HepG2 (cell line): Measurements from ENCODE around the gene GTPBP6. TPM values are rescaled to one million over a fixed set of nuclear protein-coding genes. Genes with fewer than 3 reads are reported as not detected.

Experiments used
- ATRX ChIP-seq: sonication (generic); formaldehyde crosslinking; IDR thresholded peaks from 2 replicates; pipeline ENCODE4 v1.4.0; 2020; ENCODE audit warnings: missing genetic modification reagents, borderline replicate concordance
- FOXC1 ChIP-seq: sonication (generic); formaldehyde crosslinking; IDR thresholded peaks from 2 replicates; pipeline ENCODE4 v1.8.0; 2022; ENCODE audit warnings: mild to moderate bottlenecking, missing genetic modification reagents, borderline replicate concordance
- SETDB1 ChIP-seq: sonication (generic); formaldehyde crosslinking; IDR thresholded peaks from 2 replicates; pipeline ENCODE4 v1.5.1; 2020; ENCODE audit warnings: missing genetic modification reagents, mild to moderate bottlenecking, borderline replicate concordance
- ZFP82 ChIP-seq: sonication (generic); formaldehyde crosslinking; IDR thresholded peaks from 2 replicates; pipeline ENCODE4 v1.5.1; 2020; ENCODE audit warnings: mild to moderate bottlenecking, missing genetic modification reagents, borderline replicate concordance
- ZNF570 ChIP-seq: sonication (generic); formaldehyde crosslinking; IDR thresholded peaks from 2 replicates; pipeline ENCODE4 v1.4.0; 2020; ENCODE audit warnings: mild to moderate bottlenecking, missing genetic modification reagents, borderline replicate concordance
- ZNF572 ChIP-seq: sonication (generic); formaldehyde crosslinking; IDR thresholded peaks from 2 replicates; pipeline ENCODE4 v1.5.1; 2020; ENCODE audit warnings: mild to moderate bottlenecking, missing genetic modification reagents
- ZNF670 ChIP-seq: sonication (generic); formaldehyde crosslinking; IDR thresholded peaks from 2 replicates; pipeline ENCODE4 v1.8.0; 2022; ENCODE audit warnings: mild to moderate bottlenecking, missing genetic modification reagents, borderline replicate concordance
- ZNF883 ChIP-seq: sonication (generic); formaldehyde crosslinking; IDR thresholded peaks from 2 replicates; pipeline ENCODE4 v1.5.1; 2020; ENCODE audit warnings: mild to moderate bottlenecking, missing genetic modification reagents; ENCODE audit errors: not compliant biosample characterization
- polyA plus RNA-seq, 8 experiments: library from polyadenylated mRNA; depleted of rRNA in 3 of 8; stranded (reverse) in 7 of 8; unstranded in 1 of 8; fragments of >200 nt; fragmentation: Illumina TruSeq in 4 of 8; extraction: Trizol in 4 of 8; gene quantifications; 2 replicates each; pipeline versions ENCODE4 v1.2.1 to v1.2.3, GENCODE V29; 2011 to 2016; ENCODE audit warnings: low read depth in 4 of 8, missing spikeins in 1 of 8, mixed read lengths in 1 of 8; ENCODE audit not compliant: insufficient read depth in 1 of 8
- total RNA-seq, 5 experiments: library from RNA; depleted of rRNA; stranded (reverse); fragments of >200 nt; fragmentation: Illumina TruSeq; extraction: Trizol; gene quantifications; 2 replicates each; pipeline ENCODE4 v1.2.3, GENCODE V29; 2016; ENCODE audit warnings: low read depth in 1 of 5
- TF ChIP-seq, protein P1 (sequence below): sonication (generic); formaldehyde crosslinking; IDR thresholded peaks from 2 replicates; pipeline ENCODE4 v1.5.0; 2020; ENCODE audit warnings: mild to moderate bottlenecking, missing genetic modification reagents
- TF ChIP-seq, protein P2 (sequence below): sonication (generic); formaldehyde crosslinking; IDR thresholded peaks from 2 replicates; pipeline ENCODE4 v1.4.0; 2020; ENCODE audit warnings: missing genetic modification reagents
- TF ChIP-seq, protein P3 (sequence below): sonication (generic); formaldehyde crosslinking; IDR thresholded peaks from 2 replicates; pipeline ENCODE4 v1.4.0; 2020; ENCODE audit warnings: low read depth, missing genetic modification reagents
- TF ChIP-seq, protein P4 (sequence below): sonication (generic); formaldehyde crosslinking; IDR thresholded peaks from 2 replicates; pipeline ENCODE4 v1.5.0; 2020; ENCODE audit warnings: missing genetic modification reagents, mild to moderate bottlenecking, borderline replicate concordance
- TF ChIP-seq, protein P5 (sequence below): sonication (generic); formaldehyde crosslinking; IDR thresholded peaks from 2 replicates; pipeline ENCODE4 v1.9.0; 2021; ENCODE audit warnings: missing genetic modification reagents, mild to moderate bottlenecking, borderline replicate concordance
- TF ChIP-seq, protein P6 (sequence below): sonication (generic); formaldehyde crosslinking; IDR thresholded peaks from 2 replicates; pipeline ENCODE4 v1.4.0; 2020; ENCODE audit warnings: missing genetic modification reagents

GTPBP6 gene
- total and polyA plus RNA-seq, 2 of the 13 experiments (the other 11 are each of a cell fraction or from before 2014, with no cell fraction given): 20.2 to 39.6 TPM

DNA sequence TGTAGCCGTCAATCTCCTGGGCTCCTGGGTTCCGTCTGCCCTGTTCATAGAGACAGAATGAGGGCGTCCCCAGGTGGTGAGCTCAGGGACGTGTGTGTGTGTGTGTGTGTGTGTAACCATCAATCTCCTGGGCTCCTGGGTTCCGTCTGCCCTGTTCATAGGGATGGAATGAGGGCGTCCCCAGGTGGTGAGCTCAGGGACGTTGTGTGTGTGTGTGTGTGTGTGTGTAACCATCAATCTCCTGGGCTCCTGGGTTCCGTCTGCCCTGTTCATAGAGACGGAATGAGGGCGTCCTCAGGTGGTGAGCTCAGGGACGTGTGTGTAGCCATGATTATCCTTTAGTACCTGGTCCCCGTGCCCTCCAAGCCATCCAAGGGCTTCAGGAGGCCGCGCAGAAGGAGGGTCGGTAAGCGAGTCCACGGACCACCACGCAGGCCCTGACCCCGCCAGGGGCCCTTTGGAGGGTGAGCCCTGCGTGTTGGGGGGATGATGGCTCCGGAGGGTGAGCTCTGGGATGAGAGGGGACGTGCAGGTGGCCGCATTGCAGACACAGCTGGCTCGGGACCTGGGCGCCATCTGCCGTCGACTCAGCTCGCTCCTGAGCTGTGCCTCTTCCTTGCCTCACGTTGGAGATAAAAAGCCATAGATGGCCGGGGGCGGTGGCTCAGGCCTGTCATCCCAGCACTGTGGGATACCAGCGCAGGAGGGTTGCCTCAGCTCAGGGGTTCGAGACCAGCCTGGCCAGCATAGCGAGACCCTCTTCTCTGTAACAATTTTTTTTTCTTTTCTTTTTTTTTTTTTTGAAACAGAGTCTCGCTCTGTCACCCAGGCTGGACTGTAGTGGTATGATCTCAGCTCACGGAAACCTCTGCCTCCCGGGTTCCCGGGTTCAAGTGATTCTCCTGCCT is 5.4 kb upstream of the GTPBP6 start (continued):
- TF ChIP-seq, protein P1, sequence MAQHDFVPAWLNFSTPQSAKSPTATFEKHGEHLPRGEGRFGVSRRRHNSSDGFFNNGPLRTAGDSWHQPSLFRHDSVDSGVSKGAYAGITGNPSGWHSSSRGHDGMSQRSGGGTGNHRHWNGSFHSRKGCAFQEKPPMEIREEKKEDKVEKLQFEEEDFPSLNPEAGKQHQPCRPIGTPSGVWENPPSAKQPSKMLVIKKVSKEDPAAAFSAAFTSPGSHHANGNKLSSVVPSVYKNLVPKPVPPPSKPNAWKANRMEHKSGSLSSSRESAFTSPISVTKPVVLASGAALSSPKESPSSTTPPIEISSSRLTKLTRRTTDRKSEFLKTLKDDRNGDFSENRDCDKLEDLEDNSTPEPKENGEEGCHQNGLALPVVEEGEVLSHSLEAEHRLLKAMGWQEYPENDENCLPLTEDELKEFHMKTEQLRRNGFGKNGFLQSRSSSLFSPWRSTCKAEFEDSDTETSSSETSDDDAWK (CRISPR knock-in tag): no peak
- TF ChIP-seq FOXC1 (CRISPR knock-in tag) (no peak), ZNF883 (CRISPR knock-in tag) (no peak), ZNF572 (no peak), SETDB1 (CRISPR knock-in tag) (no peak), ZNF570 (no peak), ATRX (CRISPR knock-in tag) (no peak), ZFP82 (CRISPR knock-in tag) (no peak), ZNF670 (CRISPR knock-in tag) (no peak)
- TF ChIP-seq, protein P2, sequence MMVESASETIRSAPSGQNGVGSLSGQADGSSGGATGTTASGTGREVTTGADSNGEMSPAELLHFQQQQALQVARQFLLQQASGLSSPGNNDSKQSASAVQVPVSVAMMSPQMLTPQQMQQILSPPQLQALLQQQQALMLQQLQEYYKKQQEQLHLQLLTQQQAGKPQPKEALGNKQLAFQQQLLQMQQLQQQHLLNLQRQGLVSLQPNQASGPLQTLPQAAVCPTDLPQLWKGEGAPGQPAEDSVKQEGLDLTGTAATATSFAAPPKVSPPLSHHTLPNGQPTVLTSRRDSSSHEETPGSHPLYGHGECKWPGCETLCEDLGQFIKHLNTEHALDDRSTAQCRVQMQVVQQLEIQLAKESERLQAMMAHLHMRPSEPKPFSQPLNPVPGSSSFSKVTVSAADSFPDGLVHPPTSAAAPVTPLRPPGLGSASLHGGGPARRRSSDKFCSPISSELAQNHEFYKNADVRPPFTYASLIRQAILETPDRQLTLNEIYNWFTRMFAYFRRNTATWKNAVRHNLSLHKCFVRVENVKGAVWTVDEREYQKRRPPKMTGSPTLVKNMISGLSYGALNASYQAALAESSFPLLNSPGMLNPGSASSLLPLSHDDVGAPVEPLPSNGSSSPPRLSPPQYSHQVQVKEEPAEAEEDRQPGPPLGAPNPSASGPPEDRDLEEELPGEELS (CRISPR knock-in tag): no peak
- TF ChIP-seq, protein P3, sequence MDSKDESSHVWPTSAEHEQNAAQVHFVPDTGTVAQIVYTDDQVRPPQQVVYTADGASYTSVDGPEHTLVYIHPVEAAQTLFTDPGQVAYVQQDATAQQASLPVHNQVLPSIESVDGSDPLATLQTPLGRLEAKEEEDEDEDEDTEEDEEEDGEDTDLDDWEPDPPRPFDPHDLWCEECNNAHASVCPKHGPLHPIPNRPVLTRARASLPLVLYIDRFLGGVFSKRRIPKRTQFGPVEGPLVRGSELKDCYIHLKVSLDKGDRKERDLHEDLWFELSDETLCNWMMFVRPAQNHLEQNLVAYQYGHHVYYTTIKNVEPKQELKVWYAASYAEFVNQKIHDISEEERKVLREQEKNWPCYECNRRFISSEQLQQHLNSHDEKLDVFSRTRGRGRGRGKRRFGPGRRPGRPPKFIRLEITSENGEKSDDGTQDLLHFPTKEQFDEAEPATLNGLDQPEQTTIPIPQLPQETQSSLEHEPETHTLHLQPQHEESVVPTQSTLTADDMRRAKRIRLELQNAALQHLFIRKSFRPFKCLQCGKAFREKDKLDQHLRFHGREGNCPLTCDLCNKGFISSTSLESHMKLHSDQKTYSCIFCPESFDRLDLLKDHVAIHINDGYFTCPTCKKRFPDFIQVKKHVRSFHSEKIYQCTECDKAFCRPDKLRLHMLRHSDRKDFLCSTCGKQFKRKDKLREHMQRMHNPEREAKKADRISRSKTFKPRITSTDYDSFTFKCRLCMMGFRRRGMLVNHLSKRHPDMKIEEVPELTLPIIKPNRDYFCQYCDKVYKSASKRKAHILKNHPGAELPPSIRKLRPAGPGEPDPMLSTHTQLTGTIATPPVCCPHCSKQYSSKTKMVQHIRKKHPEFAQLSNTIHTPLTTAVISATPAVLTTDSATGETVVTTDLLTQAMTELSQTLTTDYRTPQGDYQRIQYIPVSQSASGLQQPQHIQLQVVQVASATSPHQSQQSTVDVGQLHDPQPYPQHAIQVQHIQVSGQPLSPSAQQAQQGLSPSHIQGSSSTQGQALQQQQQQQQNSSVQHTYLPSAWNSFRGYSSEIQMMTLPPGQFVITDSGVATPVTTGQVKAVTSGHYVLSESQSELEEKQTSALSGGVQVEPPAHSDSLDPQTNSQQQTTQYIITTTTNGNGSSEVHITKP (CRISPR knock-in tag): no peak
- TF ChIP-seq, protein P4, sequence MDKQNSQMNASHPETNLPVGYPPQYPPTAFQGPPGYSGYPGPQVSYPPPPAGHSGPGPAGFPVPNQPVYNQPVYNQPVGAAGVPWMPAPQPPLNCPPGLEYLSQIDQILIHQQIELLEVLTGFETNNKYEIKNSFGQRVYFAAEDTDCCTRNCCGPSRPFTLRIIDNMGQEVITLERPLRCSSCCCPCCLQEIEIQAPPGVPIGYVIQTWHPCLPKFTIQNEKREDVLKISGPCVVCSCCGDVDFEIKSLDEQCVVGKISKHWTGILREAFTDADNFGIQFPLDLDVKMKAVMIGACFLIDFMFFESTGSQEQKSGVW (CRISPR knock-in tag): no peak
- TF ChIP-seq, protein P5, sequence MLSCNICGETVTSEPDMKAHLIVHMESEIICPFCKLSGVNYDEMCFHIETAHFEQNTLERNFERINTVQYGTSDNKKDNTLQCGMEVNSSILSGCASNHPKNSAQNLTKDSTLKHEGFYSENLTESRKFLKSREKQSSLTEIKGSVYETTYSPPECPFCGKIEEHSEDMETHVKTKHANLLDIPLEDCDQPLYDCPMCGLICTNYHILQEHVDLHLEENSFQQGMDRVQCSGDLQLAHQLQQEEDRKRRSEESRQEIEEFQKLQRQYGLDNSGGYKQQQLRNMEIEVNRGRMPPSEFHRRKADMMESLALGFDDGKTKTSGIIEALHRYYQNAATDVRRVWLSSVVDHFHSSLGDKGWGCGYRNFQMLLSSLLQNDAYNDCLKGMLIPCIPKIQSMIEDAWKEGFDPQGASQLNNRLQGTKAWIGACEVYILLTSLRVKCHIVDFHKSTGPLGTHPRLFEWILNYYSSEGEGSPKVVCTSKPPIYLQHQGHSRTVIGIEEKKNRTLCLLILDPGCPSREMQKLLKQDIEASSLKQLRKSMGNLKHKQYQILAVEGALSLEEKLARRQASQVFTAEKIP (CRISPR knock-in tag): no peak
- TF ChIP-seq, protein P6, sequence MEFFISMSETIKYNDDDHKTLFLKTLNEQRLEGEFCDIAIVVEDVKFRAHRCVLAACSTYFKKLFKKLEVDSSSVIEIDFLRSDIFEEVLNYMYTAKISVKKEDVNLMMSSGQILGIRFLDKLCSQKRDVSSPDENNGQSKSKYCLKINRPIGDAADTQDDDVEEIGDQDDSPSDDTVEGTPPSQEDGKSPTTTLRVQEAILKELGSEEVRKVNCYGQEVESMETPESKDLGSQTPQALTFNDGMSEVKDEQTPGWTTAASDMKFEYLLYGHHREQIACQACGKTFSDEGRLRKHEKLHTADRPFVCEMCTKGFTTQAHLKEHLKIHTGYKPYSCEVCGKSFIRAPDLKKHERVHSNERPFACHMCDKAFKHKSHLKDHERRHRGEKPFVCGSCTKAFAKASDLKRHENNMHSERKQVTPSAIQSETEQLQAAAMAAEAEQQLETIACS (CRISPR knock-in tag): no peak
